Measurements from ENCODE around the gene OVOL1.
"Not testable (repeated sequence)": the region's sequence is repeated elsewhere in the genome, so short reads cannot be mapped to it uniquely, and the experiment has no call there.

OVOL1 gene

DNA sequence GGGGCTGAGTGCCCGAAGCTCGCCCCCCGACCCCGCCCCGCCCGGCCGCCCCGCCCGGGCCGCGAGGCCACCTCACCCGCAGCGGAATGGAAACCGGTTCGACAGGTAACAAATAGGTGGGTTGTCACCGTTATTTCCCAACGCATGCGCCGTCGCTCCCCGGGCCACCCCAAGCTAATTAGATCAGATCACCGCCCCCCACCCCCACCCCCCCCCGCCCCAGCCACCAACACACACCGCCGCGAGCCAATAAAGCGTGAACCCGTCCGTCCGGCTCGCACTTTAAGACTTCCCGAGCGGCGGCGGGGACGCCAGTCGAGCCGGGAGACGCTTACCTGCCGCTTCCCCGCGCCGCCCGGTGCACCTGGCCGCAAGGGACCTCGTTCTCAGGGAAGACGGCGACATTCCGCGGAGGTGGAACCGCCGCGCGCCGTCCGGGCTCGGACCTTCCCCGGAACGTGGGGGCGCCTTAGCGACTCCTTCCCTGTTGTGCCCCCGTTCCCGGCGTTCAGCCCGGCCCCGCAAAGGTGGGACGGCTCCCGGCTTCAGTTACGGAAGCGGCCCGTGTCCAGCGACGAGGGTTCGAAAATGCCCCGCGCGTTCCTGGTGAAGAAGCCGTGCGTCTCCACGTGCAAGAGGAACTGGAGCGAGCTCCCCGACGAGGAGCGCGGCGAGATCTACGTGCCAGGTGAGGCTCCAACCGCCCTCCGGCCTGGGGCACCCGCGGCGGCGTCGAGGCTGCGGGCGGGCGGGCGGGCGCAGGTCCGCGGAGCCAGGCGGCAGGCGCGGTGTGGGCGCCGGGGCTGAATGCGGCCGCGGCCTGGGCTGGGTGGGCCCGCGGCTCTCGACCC is at the start of gene OVOL1:
OVOL1 (plus strand) TSS at position 278 of the 851 bp plus-strand sequence; CDS start at position 589, 311 bp downstream.
- no peak for DNase-seq (ENCODE audit: low read depth)

DNA sequence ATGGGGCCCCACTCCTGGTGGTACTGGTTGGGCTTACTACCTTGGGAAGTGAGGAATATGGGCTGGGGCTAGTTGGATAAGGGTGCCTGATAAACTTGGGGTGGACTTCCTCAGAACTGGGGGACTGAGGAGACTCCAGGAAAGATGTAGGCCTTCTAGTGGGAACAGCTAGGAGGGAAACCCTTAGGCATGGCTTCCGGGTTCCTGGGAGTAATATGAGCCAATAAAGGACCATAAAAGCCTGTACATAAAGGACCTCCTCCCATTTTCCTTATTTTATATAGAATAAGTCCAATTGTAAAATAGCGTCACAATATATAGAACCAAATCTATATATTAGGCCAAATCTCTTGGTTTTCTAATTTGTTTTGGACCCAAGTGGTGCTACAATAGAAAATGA is 47.8 kb upstream of the OVOL1 start:
- DNase-seq (ENCODE audit: low read depth): no peak

DNA sequence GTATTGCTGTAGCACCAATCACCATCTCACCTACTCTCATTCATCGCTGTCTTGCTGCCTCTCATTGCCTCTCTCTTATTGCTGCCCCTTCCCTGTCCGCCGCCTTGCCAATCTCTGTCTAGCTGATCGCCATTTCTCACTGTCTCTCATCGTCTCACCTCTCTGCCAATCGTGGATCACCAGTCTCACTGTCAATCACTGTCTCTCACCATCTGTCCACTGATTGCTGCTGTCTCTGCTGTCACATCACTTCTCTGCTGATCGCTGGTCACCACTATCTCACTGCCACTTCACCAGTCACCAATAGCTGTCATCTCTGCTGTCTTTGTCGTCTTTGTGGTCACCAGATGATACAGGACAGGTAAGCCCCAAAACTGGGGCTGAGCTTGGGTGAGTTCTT is 45.7 kb upstream of the OVOL1 start:
- DNase-seq (ENCODE audit: low read depth): no peak

DNA sequence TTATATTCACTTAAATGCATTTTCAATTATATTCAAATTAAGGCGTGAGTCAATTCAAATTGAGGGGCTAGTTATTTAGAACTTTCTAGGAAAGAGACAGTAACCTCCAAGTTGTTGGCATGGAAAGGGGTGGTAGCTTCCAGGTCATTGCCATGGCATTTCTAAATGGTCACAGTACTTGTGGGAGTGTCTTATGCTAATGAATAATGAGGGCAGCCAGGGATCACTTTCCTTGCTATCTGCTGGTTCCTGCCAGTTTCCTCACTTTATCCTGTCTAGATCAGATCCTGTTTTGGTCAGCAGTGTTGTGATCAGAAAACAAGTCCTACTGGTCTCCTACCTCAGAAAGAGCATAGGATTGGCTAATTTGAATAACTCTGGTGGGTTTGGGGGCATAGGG is 44.5 kb upstream of the OVOL1 start:
- DNase-seq (ENCODE audit: low read depth): no peak

DNA sequence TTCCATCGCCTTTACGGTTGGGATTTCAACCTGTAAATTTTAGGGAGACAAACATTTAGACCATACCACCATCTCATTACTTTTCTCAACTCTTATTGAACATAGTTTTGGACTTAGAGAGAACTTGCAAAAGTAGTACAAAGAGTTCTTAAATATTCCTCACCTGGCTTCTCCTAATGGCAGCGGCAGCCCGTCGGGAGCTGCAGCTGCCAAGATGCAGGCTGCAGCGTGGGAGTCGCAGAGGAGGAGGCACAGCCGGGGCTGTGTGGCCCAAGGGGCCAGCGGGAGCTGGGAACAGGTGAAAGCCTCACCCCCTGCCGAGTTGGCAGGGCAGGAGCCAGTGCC is 43.2 kb upstream of the OVOL1 start:
- no peak for DNase-seq (ENCODE audit: low read depth)

DNA sequence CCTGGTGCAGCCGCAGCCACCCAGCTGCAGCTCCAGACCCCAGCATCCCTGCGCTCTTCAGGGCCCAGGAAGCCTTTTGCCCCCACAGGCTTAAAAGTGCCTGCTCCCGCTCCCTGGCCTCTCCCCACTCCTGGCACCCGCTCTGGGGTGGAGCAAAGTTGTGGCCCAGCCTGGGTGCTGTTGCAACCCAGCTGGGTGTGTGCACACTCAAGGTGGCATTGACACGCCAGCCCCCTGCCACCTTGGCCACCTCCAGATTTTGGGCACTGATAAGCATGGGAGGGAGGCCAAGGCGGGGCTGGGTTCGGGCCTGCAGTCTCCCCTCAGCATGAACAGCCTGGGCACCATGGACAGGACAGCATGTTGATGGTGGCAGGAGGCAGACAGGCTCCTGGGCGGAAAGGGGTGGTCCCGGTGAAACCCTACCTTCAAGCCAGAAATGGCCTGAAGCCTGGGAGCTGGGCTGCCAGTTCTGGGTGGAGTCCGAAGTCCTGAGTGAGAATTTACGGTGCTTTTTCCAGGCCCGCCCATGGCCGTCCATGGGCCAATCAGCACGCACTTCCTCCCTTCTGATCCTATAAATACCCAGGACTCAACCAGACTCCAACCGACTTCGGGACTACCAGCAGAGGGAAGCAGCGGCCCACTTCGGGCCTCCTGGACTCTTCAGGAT is 42.7 kb upstream of the OVOL1 start:
- no peak for DNase-seq (ENCODE audit: low read depth)

DNA sequence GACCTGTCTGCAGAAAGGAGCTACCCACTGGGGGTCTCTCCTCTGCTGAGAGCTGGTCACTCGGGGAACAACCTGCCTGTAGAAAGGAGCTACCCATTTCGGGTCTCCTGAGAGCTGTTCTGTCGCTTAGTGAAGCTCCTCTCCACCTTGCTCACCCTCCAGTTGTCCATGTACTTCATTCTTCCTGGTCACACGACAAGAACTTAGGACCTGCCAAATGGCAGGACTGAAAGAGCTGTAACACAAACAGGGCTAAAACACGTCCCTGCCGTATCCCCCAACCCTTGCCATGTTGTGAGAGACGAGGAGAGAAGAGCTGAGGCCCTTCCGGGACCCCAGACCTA is 42.2 kb upstream of the OVOL1 start:
- no peak for DNase-seq (ENCODE audit: low read depth)

DNA sequence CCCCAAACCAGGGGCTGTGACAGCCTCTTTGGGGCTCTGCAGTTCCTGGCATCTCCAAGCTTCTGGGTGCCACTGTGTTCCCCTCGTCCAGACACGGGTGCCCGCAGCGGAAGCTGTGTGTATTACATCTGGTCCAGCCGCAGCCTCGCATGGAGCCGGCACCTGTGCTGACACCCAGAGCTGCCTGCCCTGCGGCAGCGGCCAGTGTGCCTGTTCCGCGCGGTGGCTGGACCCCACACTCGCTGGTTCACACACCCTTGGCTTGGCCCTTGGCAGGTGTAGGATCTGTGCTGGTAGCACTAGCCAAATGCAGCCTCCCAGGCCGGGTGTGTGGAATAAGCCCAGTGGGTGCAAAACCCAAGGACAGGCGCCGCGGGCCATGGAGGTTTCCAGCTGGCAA is 41.8 kb upstream of the OVOL1 start:
- no peak for DNase-seq (ENCODE audit: low read depth)

DNA sequence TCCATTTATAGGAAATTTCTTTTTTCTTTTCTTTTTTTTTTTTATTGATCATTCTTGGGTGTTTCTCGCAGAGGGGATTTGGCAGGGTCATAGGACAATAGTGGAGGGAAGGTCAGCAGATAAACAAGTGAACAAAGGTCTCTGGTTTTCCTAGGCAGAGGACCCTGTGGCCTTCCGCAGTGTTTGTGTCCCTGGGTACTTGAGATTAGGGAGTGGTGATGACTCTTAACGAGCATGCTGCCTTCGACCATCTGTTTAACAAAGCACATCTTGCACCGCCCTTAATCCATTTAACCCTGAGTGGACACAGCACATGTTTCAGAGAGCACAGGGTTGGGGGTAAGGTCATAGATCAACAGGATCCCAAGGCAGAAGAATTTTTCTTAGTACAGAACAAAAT is 24.7 kb upstream of the OVOL1 start:
- DNase-seq (ENCODE audit: low read depth): not testable (repeated sequence)

DNA sequence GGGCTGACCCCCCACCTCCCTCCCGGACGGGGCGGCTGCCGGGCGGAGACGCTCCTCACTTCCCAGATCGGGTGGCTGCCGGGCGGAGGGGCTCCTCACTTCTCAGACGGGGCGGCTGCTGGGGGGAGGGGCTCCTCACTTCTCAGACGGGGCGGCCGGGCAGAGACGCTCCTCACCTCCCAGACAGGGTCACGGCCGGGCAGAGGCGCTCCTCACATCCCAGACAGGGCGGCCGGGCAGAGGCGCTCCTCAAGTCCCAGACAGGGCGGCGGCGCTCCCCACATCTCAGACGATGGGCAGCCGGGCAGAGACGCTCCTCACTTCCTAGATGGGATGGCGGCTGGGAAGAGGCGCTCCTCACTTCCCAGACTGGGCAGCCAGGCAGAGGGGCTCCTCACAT is 24.0 kb upstream of the OVOL1 start:
- DNase-seq (ENCODE audit: low read depth): not testable (repeated sequence)

DNA sequence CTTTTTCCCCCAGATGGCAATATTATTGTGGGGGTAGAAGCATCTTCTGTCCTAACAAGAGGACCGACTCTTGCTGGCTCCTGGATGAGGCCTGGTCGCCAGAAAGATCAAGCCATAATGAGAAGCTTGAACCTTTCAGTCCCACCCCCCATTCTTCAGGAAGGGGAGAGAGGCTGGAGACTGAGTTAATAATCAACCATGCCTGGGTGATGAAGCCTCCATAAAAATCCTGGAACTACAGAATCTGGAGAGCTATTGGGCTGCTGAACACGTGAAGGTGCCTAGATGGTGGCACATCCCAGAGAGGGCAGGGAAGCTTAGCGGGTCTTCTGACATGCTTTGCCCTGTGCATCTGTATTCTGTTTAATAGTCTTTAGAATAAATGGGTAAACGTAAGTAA is 22.4 kb upstream of the OVOL1 start:
- no peak for DNase-seq (ENCODE audit: low read depth)

DNA sequence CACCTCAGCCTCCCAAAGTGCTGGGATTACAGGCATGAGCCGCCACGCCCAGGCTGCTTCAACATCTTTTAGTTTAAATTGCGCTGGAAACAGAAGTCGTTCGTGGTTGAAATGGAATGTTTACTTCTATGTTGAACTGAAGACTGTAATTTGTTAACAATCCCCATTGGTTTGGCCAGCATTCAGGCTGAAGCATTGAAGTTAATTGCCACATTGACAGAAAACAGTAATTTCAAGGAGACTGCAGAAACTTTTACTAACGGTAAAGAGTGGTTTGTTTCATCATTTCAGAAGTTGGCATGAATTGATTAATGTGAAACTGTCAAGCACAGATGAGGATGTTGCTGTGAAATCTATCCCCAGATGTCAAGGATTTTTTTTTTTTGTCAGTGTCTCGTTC is 20.3 kb upstream of the OVOL1 start:
- DNase-seq (ENCODE audit: low read depth): no peak

DNA sequence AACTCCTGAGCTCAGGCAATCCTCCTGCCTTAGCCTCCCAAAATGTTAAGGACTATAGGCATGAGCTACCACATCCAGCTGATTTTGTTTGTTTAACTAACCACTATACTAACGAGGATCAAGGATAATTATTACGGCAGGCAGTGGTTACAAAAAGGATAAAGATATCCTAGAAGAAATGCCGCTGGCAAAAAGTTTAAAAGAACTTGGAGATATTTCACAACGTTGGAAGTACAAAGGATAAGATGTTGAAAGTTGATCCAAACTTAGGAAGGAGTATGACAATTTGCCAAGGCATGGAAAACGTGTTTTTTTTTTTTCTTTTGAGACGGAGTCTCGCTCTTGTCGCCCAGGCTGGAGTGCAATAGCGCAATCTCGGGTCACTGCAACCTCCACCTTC is 19.5 kb upstream of the OVOL1 start:
- DNase-seq (ENCODE audit: low read depth): no peak

DNA sequence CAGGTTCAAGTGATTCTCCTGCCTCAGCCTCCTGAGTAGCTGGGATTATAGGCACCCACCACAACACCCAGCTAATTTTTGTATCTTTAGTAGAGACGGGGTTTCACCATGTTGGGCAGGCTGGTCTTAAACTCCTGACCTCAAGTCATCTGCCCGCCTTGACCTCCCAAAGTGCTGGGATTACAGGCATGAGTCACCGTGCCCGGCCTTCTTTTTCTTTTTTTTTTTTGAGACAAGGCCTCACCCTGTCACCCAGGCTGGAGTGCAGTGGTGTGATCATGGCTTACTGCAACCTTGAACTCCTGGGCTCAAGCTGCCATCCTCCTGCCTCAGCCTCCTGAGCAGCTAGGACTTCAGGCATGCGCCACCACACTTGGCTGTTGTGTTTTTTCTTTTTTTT is 19.1 kb upstream of the OVOL1 start:
- DNase-seq (ENCODE audit: low read depth): not testable (repeated sequence)

DNA sequence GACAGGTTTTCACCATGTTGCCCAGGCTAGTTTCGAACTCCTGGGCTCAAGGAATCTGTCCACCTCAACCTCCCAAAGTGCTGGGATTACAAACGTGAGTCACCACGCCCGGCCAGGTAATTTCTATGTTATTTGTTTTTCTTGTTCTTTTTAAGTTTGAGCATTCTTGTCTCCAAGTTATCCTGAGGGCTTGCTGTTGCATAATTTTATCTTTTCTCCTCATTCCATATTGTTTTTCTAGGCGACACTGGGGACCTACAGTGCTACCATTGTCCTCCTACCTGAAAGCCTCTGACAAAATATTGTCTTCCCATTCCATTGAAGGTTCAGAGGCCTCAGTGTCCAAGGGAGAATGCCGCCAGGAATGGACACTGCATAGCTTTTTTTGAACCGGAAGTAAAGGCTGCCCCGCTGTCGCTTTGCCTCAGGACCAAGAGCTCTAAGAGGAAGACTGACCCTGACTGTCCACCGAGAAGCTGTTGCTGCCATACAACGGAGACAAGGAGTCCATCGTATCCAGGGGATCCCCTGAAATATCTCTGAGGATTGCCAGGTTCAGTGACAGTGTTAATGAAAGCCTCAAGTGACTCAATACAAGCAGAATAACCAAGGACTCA is 15.8 kb upstream of the OVOL1 start:
- no peak for DNase-seq (ENCODE audit: low read depth)

DNA sequence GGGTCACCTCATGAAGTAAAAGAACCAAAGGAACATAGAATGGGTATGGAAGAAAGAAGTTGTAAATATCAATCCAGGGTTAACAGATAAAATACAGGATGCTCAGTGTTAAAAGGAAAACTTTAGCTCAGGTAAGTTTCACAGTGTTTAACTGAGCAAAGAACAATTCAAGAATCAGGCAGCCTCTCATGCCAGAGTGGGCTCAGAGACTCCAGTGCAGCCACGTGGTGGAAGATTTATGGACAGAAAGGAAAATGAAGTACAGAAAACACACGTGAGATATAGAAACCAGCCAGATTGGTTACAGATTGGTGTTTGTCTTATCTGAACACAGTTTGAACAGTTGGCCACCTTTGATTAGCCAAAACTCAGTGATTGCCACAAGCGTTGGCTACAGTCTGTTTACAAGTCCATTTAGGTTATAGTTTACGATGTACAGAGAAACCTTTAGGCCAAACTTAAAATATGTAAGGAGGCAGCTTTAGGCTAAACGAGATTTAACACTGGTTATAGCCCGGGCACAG is 15.2 kb upstream of the OVOL1 start:
- no peak for DNase-seq (ENCODE audit: low read depth)

DNA sequence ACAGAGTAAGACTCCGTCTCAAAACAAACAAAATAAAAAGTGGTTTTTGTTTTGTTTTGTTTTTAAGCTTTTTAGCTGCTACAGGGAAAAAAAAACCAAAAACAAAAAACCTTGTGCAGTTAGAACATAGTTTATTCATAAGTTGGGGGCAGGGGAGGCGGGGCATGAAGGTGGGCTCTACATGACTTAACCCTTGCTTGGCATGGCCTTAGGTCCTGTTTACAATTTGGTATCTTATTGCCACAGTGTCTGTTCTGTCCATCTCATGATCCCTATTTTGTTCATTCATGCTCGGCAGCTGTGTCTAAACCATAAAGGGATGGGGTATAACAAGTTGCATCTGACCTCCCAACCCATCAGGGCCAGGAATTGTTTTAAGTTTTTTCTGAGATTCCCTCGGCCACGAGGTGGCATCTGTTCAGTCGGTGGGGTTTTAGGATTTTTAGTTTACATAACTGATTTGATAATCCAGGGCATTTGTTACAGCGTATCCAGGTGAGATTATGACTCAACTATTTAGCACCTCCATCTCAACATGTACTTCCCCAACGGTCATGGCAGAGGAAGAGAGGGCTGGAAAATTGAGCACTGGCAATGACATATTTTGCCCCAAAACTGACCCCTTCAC is 13.0 kb upstream of the OVOL1 start:
- DNase-seq (ENCODE audit: low read depth): no peak

DNA sequence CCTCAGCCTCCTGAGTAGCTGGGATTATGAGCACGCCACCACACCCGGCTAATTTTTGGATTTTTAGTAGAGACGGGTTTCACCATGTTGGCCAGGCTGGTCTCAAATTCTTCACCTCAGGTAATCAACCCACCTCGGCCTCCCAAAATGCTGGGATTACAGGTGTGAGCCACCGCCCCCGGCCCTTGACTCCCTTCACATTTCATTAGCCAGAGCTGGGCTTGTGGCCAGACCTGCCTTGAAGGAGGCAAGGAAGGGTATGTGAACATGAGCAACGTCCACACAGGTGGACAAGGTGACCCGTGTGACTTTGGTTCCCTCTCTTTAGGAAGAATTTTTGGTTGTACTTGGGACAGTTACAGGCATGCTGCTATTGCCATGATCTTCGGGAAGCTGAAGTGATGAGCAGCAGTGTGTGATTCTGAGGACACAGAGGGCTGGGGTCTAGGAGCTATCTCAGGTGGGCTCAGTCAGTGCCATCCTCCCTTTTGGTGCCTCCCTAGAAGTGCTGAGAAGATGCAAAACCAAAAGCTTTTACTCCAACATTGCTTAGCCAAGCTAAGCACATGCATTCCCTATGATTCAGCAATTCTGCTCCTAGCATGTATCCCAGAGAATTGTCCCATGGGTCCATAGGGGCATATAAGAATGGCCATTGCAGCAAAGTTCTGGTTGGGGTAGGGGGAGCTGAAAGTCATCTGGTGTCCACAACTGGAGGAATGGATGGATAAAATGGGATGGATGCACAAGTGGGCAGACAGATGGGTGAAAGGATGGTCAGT is 12.1 kb upstream of the OVOL1 start:
- no peak for DNase-seq (ENCODE audit: low read depth)

DNA sequence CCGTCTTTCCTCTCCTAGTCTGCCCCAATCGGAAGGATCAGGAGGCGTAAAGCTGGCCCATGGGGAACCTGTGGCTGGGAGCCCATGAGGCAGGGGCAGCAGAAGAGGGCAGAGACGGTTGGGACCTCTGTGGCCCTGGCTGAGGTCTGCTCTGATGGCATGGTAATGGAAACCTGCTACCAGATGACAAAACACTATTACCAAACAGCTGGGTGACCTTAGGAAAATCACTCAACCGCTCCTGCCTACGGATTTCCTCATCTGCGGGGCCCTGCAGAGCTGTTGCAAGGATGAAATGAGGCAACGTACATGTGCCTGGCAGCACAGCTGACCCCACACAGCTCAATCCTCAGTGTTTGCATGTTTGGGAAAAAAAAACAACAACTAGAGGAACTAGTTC is 10.7 kb upstream of the OVOL1 start:
- DNase-seq (ENCODE audit: low read depth): no peak

DNA sequence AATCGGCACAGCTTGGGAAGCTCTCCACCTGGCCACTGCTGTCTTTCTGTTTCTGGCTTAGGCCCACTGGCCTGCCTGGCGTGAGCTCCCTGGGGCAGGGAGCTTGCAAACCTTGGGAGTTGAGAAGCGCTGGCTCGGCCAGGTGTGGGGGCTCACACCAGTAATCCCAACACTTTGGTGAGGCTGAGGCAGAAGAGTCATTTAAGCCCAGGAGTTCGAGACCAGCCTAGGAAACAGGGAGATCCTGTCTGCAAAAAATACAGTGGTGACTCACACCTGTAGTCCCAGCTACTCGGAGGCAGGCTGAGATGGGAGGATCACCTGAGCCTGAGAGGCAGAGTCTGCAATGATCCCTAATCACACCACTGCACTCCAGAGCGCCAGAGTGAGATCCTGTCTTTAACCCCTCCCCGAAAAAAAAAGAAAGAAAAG is 10.1 kb upstream of the OVOL1 start:
- no peak for DNase-seq (ENCODE audit: low read depth)

DNA sequence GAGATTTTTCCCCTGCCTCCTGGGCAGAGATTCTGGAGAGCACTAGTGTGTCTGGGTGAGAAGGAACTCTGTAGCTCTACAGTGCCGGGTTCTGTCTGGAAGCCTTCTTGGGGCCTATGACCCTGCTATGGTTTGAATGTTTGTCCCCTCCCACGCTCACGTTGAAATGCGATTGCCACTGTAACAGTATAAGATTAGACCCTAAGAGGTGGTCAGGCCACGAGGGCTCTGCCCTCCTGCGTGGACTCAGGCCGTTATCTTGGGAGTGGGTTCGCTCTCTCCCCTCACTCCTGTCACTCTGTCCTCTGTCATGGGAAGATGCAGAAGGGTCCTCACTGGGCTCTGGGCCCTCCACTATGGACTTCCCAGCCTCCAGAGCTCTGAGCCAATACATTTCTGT is 9.6 kb upstream of the OVOL1 start:
- no peak for DNase-seq (ENCODE audit: low read depth)

DNA sequence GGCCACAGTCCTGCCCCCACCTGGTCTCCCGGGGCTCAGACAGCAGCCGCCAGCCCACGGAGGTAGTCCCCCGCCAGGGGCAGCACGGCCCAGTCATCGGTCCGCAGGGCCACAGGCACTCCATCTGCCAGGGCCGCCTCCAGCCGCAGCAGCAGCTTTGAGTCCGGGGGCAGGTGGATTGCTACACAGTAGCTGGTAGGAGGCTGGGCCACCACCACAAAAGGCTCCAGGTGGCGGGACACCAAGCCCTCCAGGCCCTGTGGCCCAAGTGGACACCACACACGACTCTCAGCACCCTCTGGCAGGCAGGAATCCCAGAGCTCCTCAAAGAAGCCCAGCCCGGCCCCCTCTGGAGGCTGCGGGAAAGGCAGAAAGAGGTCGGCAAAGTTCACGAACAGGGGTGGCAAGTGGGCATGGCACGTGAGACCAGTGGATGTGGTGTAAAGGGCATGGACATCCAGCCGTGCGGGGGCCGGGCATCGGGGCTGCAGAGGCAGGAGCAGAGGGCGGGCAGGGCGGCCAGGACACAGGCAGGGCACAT is 9.0 kb upstream of the OVOL1 start:
- no peak for DNase-seq (ENCODE audit: low read depth)

Measured in CMK (cell line).